Fibroblast of lung (primary cell): ENCODE measurements around the gene SLC6A19. TPM values are rescaled to one million over a fixed set of nuclear protein-coding genes. Genes with fewer than 3 reads are reported as not detected.

Experiments
- DNase-seq, 2 donors: peaks; one replicate each; pipeline versions ENCODE4 v3.0.0 to v3.0.0-alpha.2; 2010; ENCODE audit warnings: low read depth in 2 of 2
- H2AFZ ChIP-seq: 2 replicates; pipeline ENCODE4 v1.5.1; 2012; ENCODE audit warnings: low read length, control low read depth, inconsistent platforms
- H3K27ac ChIP-seq: 2 replicates; pipeline ENCODE4 v1.5.1; 2011; ENCODE audit warnings: low read length, control low read depth; ENCODE audit not compliant: insufficient read depth
- H3K27me3 ChIP-seq: 2 replicates; pipeline ENCODE4 v1.5.1; 2011; ENCODE audit warnings: mild to moderate bottlenecking, low read length; ENCODE audit not compliant: control insufficient read depth, insufficient read depth
- H3K36me3 ChIP-seq: 2 replicates; pipeline ENCODE4 v1.5.1; 2011; ENCODE audit warnings: low read length; ENCODE audit not compliant: control insufficient read depth, insufficient read depth
- H3K4me1 ChIP-seq: 2 replicates; pipeline ENCODE4 v1.5.1; 2011; ENCODE audit warnings: low read length; ENCODE audit not compliant: control insufficient read depth, insufficient read depth; ENCODE audit errors: extremely low read depth
- H3K4me2 ChIP-seq: 2 replicates; pipeline ENCODE4 v1.5.1; 2011; ENCODE audit warnings: low read length, control low read depth; ENCODE audit not compliant: insufficient read depth; ENCODE audit errors: extremely low read depth
- H3K4me3 ChIP-seq, 4 experiments: fragments of 200-600 bp in 1 of 4; sonication (generic) in 1 of 4; replicated peaks in 1 of 4; 2 replicates each; pipeline ENCODE4 v1.5.1; 2011 to 2016; ENCODE audit warnings: low read length in 4 of 4, low read depth in 3 of 4, mild to moderate bottlenecking in 3 of 4, control low read depth in 2 of 4, inconsistent platforms in 1 of 4, mixed read lengths in 1 of 4; ENCODE audit not compliant: insufficient read depth in 1 of 4; ENCODE audit errors: control extremely low read depth in 1 of 4
- H3K79me2 ChIP-seq: 2 replicates; pipeline ENCODE4 v1.5.1; 2012; ENCODE audit warnings: mild to moderate bottlenecking, low read length, inconsistent platforms; ENCODE audit not compliant: control insufficient read depth, insufficient read depth
- H3K9ac ChIP-seq: 2 replicates; pipeline ENCODE4 v1.5.1; 2011; ENCODE audit warnings: mild to moderate bottlenecking, low read length, control low read depth; ENCODE audit not compliant: insufficient read depth
- H3K9me3 ChIP-seq: 2 replicates; pipeline ENCODE4 v1.5.1; 2012; ENCODE audit warnings: low read depth, low read length; ENCODE audit not compliant: control insufficient read depth, insufficient read depth
- H4K20me1 ChIP-seq: 2 replicates; pipeline ENCODE4 v1.5.1; 2011; ENCODE audit warnings: low read length; ENCODE audit not compliant: control insufficient read depth, insufficient read depth; ENCODE audit errors: extremely low read depth
- EZH2 ChIP-seq: IDR thresholded peaks from 2 replicates; pipeline ENCODE4 v1.5.1; 2012; ENCODE audit warnings: low read length, control low read depth, mild to moderate bottlenecking; ENCODE audit errors: missing control alignments
- polyA plus RNA-seq, 2 donors: library from polyadenylated mRNA; depleted of rRNA in 1 of 2; stranded (reverse) in 1 of 2; unstranded in 1 of 2; fragments of >200 nt; gene quantifications; 2 replicates each; pipeline ENCODE4 v1.2.1, GENCODE V29; 2011 to 2012; ENCODE audit warnings: missing spikeins in 1 of 2
- total RNA-seq: library from RNA; depleted of rRNA; stranded (reverse); fragments of >200 nt; gene quantifications from 2 replicates; pipeline ENCODE4 v1.2.1, GENCODE V29; 2014
- TF ChIP-seq, protein P1 (sequence below), 2 donors: IDR thresholded peaks in 1 of 2; conservative IDR thresholded peaks in 1 of 2; 1 replicate in 1 of 2; 2 replicates in 1 of 2; pipeline ENCODE4 v1.5.1; 2011 to 2012; ENCODE audit warnings: low read length in 2 of 2, control low read depth in 1 of 2, inconsistent platforms in 1 of 2, low read depth in 1 of 2, mild to moderate bottlenecking in 1 of 2

SLC6A19 gene
- total and polyA plus RNA-seq, 2 donors (not counting 1 experiment from before 2014, with no cell fraction given) = not detected

DNA sequence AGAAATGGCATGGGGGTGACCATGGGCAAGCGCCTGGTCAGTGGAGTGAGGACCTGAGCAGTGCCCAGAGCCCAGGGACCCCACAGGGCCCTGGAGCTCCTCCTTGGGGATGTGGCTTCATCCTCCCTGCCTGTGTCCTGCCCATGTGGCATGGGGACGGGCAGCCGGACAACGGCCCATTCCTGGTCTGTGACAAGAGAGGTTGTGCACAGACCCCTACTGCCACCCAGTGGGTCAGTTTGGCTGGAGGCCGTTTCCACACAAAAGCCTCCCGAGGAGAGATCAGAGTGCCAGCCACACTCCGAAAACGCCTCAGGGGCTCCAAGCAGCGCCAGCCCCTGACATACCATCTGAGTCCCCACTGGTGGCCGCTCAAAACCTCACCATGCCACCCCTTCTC, 43.6 kb downstream of the SLC6A19 start:
- Histone ChIP-seq H4K20me1 (no peaks in the 10 kb centered on the region), H3K27ac (no peak overlapping the region), H2AFZ (no peak overlapping the region), H3K4me2 (no peak overlapping the region), H3K27me3 (no peaks in the 10 kb centered on the region), H3K4me3 (no peak overlapping the region), H3K79me2 (no peaks in the 10 kb centered on the region), H3K9me3 (no peaks in the 10 kb centered on the region), H3K9ac (no peak overlapping the region), H3K36me3 (no peaks in the 10 kb centered on the region), H3K4me1 (no peaks in the 10 kb centered on the region)
- DNase-seq = no peak
- TF ChIP-seq, protein P1, sequence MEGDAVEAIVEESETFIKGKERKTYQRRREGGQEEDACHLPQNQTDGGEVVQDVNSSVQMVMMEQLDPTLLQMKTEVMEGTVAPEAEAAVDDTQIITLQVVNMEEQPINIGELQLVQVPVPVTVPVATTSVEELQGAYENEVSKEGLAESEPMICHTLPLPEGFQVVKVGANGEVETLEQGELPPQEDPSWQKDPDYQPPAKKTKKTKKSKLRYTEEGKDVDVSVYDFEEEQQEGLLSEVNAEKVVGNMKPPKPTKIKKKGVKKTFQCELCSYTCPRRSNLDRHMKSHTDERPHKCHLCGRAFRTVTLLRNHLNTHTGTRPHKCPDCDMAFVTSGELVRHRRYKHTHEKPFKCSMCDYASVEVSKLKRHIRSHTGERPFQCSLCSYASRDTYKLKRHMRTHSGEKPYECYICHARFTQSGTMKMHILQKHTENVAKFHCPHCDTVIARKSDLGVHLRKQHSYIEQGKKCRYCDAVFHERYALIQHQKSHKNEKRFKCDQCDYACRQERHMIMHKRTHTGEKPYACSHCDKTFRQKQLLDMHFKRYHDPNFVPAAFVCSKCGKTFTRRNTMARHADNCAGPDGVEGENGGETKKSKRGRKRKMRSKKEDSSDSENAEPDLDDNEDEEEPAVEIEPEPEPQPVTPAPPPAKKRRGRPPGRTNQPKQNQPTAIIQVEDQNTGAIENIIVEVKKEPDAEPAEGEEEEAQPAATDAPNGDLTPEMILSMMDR (conservative IDR thresholded peaks at IDR 0.05 in 1 of 2, IDR thresholded peaks at IDR 0.05 in 1 of 2; ENCODE audit: low read depth in 1 of 2, low read length in 2 of 2) = no peak
- TF ChIP-seq EZH2 = no peak

DNA sequence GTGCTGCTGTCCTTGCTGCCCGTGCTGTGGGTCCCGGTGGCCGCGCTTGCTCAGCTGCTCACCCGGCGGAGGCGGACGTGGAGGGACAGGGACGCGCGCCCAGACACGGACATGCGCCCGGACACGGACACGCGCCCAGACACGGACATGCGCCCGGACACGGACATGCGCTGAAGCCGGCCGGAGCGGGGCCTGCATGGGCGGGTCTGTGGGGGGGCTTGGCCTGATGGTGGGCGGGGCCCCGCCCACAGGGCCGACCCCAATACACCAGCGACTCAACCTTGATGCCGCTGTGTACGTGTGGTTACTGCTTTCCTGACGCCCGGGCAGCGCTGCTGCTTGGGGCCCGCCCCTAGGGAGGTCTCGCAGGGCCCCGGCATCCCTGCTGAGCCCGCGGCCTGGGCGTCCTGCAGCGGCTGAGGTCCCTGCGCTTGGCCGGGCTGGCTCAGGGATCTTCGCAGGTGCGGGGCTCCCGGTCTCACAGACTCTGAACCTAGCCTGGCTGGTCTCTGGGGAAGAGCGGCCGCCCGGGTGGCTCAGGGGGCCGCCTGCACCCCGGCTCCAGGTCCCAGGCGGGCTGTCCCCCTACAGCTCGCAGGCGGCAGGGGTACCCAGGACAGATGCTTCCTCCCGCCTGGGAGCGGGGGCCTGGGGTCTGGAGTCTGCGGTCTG, 44.6 kb downstream of the SLC6A19 start:
- Histone ChIP-seq H2AFZ (no peak overlapping the region), H3K36me3 (no peaks in the 10 kb centered on the region), H3K4me1 (no peaks in the 10 kb centered on the region), H3K79me2 (no peaks in the 10 kb centered on the region), H3K4me3 (no peak overlapping the region), H4K20me1 (no peaks in the 10 kb centered on the region), H3K9me3 (no peaks in the 10 kb centered on the region), H3K9ac (no peak overlapping the region), H3K27ac (no peak overlapping the region), H3K4me2 (no peak overlapping the region), H3K27me3 (no peaks in the 10 kb centered on the region)
- no peak for DNase-seq
- TF ChIP-seq EZH2 = no peak
- TF ChIP-seq, protein P1 (conservative IDR thresholded peaks at IDR 0.05 in 1 of 2, IDR thresholded peaks at IDR 0.05 in 1 of 2; ENCODE audit: low read depth in 1 of 2, low read length in 2 of 2) = no peak

DNA sequence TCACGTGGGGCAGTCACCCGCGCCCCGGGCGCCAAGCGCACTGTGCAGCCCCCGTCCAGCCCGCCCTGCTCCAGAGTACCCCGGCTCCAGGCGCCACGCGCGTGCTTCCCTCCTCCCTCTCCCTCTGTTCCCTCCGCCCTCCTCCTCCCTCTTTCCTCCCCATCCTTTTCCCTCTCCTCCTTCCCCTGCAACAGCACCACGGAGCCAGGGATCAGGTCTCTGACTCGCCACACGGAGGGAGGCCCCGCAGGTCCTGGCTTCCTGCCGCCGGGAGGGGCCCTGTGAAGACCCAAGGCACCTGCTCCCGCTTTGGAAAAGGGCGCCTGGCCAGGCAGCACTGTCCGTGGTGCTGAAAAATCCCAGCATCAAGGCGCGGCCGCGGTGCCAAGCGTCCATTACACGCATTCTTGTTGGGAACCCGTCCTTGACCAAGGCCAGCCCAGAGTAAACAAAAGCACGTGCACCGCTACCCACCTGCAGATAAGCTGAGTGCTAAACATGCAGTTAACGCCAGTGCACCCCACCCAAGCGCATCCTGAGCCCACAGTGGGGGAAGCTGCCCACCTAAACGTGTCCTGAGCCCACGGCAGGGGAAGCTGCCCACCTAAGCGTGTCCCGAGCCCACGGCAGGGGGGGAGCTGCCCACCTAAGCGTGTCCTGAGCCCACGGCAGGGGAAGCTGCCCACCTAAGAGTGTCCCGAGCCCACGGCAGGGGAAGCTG, 45.5 kb downstream of the SLC6A19 start:
- TF ChIP-seq EZH2 = no peak
- TF ChIP-seq, protein P1 (conservative IDR thresholded peaks at IDR 0.05 in 1 of 2, IDR thresholded peaks at IDR 0.05 in 1 of 2; ENCODE audit: low read depth in 1 of 2, low read length in 2 of 2) = no peak
- Histone ChIP-seq H3K9ac (no peak overlapping the region), H3K36me3 (no peaks in the 10 kb centered on the region), H3K79me2 (no peaks in the 10 kb centered on the region), H4K20me1 (no peaks in the 10 kb centered on the region), H3K27me3 (no peaks in the 10 kb centered on the region), H3K27ac (no peak overlapping the region), H3K9me3 (no peaks in the 10 kb centered on the region), H3K4me1 (no peaks in the 10 kb centered on the region), H2AFZ (no peak overlapping the region), H3K4me3 (no peak overlapping the region), H3K4me2 (no peak overlapping the region)
- peak in 1 of 2 donors; percentile 18 for DNase-seq
